SK-N-SH (cell line): ENCODE results near the gene TXNDC8.

Source experiments
- CTCF ChIP-seq: fragments of 200-600 bp; sonication (generic); IDR thresholded peaks from 2 replicates; pipeline ENCODE4 v1.6.1; 2017; ENCODE audit warnings: antibody characterized with exemption, mild to moderate bottlenecking, moderate library complexity
- EP300 ChIP-seq, 2 experiments: IDR thresholded peaks; 2 replicates each; pipeline versions ENCODE4 v1.4.0 to v1.6.1; 2012; ENCODE audit warnings: borderline replicate concordance in 1 of 2, low read depth in 1 of 2, low read length in 1 of 2
- FOSL2 ChIP-seq: IDR thresholded peaks from 2 replicates; pipeline ENCODE4 v1.4.0; 2012; ENCODE audit warnings: low read depth, mild to moderate bottlenecking, moderate library complexity, borderline replicate concordance
- FOXM1 ChIP-seq: IDR thresholded peaks from 2 replicates; pipeline ENCODE4 v1.4.0; 2012; ENCODE audit warnings: low read depth, mild to moderate bottlenecking
- GABPA ChIP-seq: IDR thresholded peaks from 2 replicates; pipeline ENCODE4 v1.4.0; 2012; ENCODE audit warnings: low read depth, mild to moderate bottlenecking
- JUND ChIP-seq: IDR thresholded peaks from 2 replicates; pipeline ENCODE4 v1.4.0; 2012
- MAX ChIP-seq: IDR thresholded peaks from 2 replicates; pipeline ENCODE4 v1.4.0; 2012; ENCODE audit warnings: low read depth
- POLR2AphosphoS5 ChIP-seq: IDR thresholded peaks from 2 replicates; pipeline ENCODE4 v1.6.1; 2012; ENCODE audit warnings: low read depth, low read length
- SIN3A ChIP-seq: IDR thresholded peaks from 2 replicates; pipeline ENCODE4 v1.6.1; 2012; ENCODE audit warnings: low read depth, mild to moderate bottlenecking, low read length, moderate library complexity, borderline replicate concordance
- SMC3 ChIP-seq: IDR thresholded peaks from 2 replicates; pipeline ENCODE4 v1.6.1; 2012; ENCODE audit warnings: low read depth, low read length, improper control_type of control experiment
- TEAD4 ChIP-seq: IDR thresholded peaks from 2 replicates; pipeline ENCODE4 v1.4.0; 2012; ENCODE audit warnings: mild to moderate bottlenecking, borderline replicate concordance; ENCODE audit not compliant: insufficient read depth
- TF ChIP-seq, protein P1 (sequence below): IDR thresholded peaks from 2 replicates; pipeline ENCODE4 v1.4.0; 2012; ENCODE audit warnings: low read depth, borderline replicate concordance

GRCh38 chr9:110308633-110309038, 29.0 kb downstream of the TXNDC8 start:
- TF ChIP-seq FOXM1, result no peak
- no peak for TF ChIP-seq CTCF
- TF ChIP-seq JUND, result no peak
- no peak for TF ChIP-seq MAX
- TF ChIP-seq, protein P1, sequence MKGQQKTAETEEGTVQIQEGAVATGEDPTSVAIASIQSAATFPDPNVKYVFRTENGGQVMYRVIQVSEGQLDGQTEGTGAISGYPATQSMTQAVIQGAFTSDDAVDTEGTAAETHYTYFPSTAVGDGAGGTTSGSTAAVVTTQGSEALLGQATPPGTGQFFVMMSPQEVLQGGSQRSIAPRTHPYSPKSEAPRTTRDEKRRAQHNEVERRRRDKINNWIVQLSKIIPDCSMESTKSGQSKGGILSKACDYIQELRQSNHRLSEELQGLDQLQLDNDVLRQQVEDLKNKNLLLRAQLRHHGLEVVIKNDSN, result no peak
- no peak for TF ChIP-seq GABPA
- no peak for TF ChIP-seq EP300 (IDR thresholded peaks at IDR 0.05; ENCODE audit: borderline replicate concordance in 1 of 2, low read depth in 1 of 2, low read length in 1 of 2)
- TF ChIP-seq SMC3, result no peak
- no peak for TF ChIP-seq FOSL2
- no peak for TF ChIP-seq SIN3A
- no peak for TF ChIP-seq POLR2AphosphoS5
- no peak for TF ChIP-seq TEAD4
